ENCODE measurements around the gene ARHGAP6.

DNA sequence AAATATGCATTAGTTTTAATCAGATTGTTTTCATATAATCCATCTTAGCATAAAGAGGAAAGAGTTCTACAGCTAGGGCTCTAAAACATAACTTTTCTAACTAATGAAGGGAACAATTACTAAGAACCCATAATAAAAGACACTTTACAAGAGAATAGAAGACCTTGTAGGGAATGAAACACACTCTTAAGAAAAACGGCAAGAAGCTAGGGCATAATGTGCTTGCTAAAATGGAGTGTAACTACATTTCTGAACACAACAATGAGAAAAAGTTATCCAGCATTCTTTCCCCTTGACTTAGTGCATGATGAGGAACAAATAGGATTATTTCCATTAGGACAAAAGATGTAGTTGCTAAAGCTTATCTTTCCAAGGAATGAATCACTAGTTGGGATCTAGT is 54.6 kb downstream of the ARHGAP6 start:
- TF ChIP-seq ZBTB4 (CRISPR knock-in tag; IDR thresholded peaks at IDR 0.05; ENCODE audit: borderline replicate concordance) (no peak), CEBPB (IDR thresholded peaks at IDR 0.05; ENCODE audit: borderline replicate concordance, low read depth, low read length) (no peak), CTCF (CRISPR knock-in tag; IDR thresholded peaks at IDR 0.05) (no peak), ZNF264 (CRISPR knock-in tag; IDR thresholded peaks at IDR 0.05) (no peak), JUN (CRISPR knock-in tag; IDR thresholded peaks at IDR 0.05) (no peak), POLR2A (IDR thresholded peaks at IDR 0.05; ENCODE audit: insufficient read depth in 1 of 2, low read depth in 2 of 2, low read length in 2 of 2) (no peak), ZFP37 (CRISPR knock-in tag; IDR thresholded peaks at IDR 0.05; ENCODE audit: borderline replicate concordance) (no peak), ATF4 (CRISPR knock-in tag; IDR thresholded peaks at IDR 0.05) (no peak), SIN3B (IDR thresholded peaks at IDR 0.05; ENCODE audit: low read length) (no peak), ZNF232 (CRISPR knock-in tag; IDR thresholded peaks at IDR 0.05; ENCODE audit: borderline replicate concordance) (no peak), POLR2AphosphoS5 (IDR thresholded peaks at IDR 0.05; ENCODE audit: low read depth, low read length) (no peak)

Measured in HepG2 (cell line).